Measurements from ENCODE around the gene SNCA.

DNA sequence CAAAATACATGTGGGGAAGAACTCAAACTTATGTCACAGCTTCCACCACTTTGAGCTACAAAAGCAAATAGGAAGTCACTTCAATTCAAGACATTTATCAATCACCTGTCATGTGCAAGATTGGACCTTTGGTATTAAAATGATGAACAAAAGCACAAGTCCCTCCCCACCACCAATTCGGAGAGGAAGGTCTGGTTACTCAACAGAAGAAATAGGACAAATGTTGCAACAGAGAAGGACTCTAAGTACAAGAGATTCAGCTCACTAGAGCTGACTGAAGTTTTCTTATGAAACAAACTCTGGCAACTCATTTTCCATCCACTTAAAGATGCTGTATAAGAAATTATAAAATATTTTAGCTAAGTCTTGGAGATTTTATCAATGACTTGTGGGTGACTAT lies 41.6 kb upstream of the SNCA start:
- TF ChIP-seq CREB1 (IDR thresholded peaks at IDR 0.05; ENCODE audit: low read depth) (no peak), ZBTB7A (IDR thresholded peaks at IDR 0.05; ENCODE audit: low read depth) (no peak), TAF1 (IDR thresholded peaks at IDR 0.05; ENCODE audit: low read depth) (no peak), EGR1 (IDR thresholded peaks at IDR 0.05) (no peak), EP300 (IDR thresholded peaks at IDR 0.05; ENCODE audit: borderline replicate concordance) (no peak), TEAD4 (IDR thresholded peaks at IDR 0.05) (no peak), TCF12 (IDR thresholded peaks at IDR 0.05; ENCODE audit: low read depth) (no peak), FOXM1 (IDR thresholded peaks at IDR 0.05; ENCODE audit: borderline replicate concordance, low read depth) (no peak), RAD21 (IDR thresholded peaks at IDR 0.05; ENCODE audit: low read depth) (no peak)
- TF ChIP-seq, protein P1, sequence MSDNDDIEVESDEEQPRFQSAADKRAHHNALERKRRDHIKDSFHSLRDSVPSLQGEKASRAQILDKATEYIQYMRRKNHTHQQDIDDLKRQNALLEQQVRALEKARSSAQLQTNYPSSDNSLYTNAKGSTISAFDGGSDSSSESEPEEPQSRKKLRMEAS (IDR thresholded peaks at IDR 0.05), result no peak
- TF ChIP-seq, protein P2, sequence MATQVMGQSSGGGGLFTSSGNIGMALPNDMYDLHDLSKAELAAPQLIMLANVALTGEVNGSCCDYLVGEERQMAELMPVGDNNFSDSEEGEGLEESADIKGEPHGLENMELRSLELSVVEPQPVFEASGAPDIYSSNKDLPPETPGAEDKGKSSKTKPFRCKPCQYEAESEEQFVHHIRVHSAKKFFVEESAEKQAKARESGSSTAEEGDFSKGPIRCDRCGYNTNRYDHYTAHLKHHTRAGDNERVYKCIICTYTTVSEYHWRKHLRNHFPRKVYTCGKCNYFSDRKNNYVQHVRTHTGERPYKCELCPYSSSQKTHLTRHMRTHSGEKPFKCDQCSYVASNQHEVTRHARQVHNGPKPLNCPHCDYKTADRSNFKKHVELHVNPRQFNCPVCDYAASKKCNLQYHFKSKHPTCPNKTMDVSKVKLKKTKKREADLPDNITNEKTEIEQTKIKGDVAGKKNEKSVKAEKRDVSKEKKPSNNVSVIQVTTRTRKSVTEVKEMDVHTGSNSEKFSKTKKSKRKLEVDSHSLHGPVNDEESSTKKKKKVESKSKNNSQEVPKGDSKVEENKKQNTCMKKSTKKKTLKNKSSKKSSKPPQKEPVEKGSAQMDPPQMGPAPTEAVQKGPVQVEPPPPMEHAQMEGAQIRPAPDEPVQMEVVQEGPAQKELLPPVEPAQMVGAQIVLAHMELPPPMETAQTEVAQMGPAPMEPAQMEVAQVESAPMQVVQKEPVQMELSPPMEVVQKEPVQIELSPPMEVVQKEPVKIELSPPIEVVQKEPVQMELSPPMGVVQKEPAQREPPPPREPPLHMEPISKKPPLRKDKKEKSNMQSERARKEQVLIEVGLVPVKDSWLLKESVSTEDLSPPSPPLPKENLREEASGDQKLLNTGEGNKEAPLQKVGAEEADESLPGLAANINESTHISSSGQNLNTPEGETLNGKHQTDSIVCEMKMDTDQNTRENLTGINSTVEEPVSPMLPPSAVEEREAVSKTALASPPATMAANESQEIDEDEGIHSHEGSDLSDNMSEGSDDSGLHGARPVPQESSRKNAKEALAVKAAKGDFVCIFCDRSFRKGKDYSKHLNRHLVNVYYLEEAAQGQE (IDR thresholded peaks at IDR 0.05; ENCODE audit: low read depth), result no peak
- TF ChIP-seq, protein P3, sequence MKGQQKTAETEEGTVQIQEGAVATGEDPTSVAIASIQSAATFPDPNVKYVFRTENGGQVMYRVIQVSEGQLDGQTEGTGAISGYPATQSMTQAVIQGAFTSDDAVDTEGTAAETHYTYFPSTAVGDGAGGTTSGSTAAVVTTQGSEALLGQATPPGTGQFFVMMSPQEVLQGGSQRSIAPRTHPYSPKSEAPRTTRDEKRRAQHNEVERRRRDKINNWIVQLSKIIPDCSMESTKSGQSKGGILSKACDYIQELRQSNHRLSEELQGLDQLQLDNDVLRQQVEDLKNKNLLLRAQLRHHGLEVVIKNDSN (IDR thresholded peaks at IDR 0.05), result no peak
